GM19193 (cell line): ENCODE measurements around the gene LARP1B.

ENCODE experiments used
- POLR2A ChIP-seq: IDR thresholded peaks from 4 replicates; pipeline ENCODE4 v1.6.1; 2011; ENCODE audit not compliant: insufficient read depth, insufficient read length; ENCODE audit errors: extremely low read depth

The LARP1B gene

DNA sequence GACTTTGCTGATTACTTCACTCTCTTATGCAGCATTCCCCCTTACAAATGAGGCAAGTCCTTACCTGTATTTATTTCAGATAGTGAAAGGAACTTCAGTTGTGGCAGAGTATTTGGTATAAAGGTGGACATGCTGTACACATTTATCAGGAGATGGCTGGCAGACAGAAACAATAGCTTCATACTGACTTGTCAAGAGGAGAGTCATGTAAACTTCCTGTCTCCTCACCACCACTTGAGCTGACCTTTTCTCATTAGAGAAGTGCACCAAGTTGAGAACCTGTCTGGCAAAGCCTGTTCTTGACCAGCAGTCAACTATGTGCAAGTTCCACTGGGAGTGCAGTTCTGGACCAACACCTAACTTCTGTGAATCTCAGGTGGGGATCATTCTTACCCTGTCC, 80.8 kb downstream of the LARP1B start:
- no peak for TF ChIP-seq POLR2A

- TF ChIP-seq POLR2A, result no peak
Measured at GRCh38 chr4:128145727-128146126, 84.6 kb downstream of the LARP1B start.

- TF ChIP-seq POLR2A, result no peak
Measured at GRCh38 chr4:128153800-128154199, 92.7 kb downstream of the LARP1B start.

DNA sequence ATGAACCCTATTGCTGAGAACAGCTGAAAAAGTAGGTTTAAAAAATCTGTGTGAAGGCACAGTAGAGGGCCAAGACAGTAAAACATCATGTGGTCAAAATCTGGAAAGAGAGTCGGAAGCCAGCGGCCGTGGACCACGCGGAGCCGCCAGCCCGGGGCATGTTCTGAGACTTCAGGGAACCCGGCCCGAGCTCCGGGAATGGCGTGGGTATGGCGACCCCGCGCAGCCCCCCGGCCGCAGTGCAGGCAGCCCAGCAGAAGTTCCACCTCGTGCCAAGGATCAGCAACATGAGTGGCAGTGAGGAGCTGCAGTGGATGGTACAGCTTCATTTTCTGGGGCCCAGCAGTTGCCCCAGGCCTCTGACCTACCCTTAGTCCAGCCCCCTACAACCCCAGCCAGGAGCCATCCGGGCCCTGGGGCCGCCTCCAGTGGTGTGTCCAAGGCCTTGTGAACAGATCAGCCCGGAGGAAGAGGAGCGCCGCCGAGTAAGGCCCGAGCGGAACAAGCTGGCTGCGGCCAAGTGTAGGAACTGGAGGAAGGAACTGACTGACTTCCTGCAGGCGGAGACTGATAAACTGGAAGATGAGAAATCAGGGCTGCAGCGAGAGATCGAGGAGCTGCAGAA, 94.2 kb downstream of the LARP1B start:
- no peak for TF ChIP-seq POLR2A

- no peak for TF ChIP-seq POLR2A
Measured at GRCh38 chr4:128155874-128156456, 94.9 kb downstream of the LARP1B start.

DNA sequence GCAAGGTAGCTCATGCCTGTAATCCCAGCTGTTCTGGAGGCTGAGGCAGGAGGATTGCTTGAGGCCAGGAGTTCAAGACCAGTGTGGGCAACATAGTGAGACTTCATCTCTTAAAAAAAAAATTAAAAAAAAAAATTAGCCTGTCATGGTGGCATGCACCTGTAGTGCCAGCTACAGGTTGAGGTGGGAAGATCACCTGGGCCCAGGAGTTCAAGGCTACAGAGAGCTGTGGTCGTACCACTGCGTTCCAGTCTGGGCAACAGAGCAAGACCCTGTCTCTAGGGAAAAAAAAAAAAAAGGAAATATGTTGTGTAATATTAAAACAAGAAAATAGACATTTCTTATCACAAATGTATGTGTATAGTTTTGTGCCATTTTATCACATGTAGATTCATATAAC, 97.8 kb downstream of the LARP1B start:
- TF ChIP-seq POLR2A, result no peak

DNA sequence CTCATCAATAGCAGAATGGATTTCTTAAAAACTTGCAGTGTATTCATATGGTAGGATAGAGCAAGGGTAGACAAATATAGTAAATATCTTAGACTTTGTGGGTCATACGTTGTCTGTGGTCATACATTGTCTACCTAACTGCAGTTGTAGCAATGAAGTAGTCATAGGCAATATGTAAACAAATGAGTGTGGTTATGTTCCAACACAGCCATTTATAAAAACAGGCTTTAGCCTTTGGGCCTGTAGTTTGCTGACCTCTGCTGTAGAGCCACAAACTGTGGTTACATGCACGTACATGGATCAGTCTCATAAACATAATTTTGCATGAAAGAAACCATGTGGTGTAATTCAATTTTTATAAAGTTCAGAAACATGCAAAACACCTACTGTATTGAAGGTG, 98.9 kb downstream of the LARP1B start:
- TF ChIP-seq POLR2A, result no peak

GRCh38 chr4:128161138-128161537, 100.0 kb downstream of the LARP1B start:
- no peak for TF ChIP-seq POLR2A

DNA sequence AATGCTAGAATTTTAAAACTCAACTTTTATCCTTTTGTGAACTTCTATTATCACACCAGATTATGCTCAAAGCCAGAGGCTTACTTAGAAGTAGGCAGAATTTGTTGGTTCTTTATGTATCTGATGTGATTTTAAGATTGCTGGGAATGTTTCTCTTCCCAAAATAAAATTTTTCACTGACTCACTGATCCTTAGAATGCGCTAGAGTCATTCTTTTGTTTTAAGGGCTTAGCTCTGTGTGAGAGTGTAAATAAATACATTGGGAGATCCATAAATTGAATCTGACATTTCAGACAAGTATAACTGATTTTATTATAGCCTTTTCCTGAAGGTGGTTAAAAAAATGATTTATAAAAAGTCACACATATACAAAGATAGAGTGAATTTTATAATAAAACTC, 101.3 kb downstream of the LARP1B start:
- no peak for TF ChIP-seq POLR2A

DNA sequence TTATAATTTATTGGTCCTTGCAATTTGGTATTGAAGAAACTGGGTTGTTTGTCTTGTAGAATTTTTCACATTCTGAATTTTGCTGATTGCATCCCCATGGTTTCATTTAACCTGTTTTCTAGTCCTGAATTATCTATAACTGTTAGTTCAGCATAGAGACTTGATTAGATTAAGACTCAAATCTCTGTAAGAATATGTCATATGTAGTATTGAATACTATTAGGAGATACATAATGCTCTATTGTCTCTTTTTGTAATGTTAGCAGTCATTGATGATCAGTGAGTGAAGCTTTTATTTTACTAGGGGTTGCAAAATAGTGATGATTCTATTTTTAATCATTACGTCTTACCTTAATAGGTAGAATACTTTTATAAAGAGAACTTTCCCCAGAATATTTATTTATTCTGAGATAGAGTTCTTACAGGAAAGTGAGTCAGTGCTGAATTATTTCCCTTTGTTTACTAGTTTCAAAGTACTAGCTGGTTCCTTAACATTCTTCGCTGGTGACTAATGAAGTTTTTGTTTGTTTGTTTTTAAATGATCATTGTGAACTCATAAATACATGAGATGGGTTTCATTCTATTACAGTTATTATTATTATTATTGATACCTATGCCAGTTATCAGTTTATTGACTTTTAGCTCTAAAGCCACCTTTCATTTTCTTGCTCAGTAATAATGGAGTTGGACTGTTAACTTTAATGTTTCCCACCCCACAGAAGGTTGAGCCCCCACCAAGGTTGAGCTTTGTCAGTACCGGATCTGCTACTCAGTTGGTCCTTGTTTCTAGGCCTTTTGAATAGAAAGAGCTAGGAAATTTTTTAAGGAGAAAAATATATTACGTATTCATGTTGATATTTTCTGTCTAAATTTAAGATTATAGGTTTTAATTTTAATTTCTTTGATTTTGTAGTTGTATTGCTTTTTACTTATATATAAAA, 102.3 kb downstream of the LARP1B start:
- no peak for TF ChIP-seq POLR2A

GRCh38 chr4:128166982-128167381, 105.9 kb downstream of the LARP1B start:
- no peak for TF ChIP-seq POLR2A

DNA sequence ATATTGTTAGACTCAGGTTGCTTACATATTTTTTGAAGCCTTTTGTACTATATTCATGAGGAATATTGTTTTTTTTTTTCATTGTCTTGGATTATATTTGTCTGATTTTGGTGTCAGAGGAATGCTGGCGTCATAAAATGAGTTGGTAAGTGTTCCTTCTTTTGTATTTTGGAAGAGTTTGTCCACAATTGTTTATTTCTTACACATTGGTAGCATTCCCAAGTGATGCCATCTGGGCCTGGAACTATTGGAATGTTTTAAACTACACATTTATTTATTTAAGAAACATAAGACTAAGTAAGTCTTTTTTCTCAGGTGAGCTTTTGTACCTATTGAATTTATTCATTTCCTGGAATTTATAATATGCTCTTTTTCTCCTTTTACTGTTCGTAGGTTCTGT, 107.6 kb downstream of the LARP1B start:
- TF ChIP-seq POLR2A, result no peak

DNA sequence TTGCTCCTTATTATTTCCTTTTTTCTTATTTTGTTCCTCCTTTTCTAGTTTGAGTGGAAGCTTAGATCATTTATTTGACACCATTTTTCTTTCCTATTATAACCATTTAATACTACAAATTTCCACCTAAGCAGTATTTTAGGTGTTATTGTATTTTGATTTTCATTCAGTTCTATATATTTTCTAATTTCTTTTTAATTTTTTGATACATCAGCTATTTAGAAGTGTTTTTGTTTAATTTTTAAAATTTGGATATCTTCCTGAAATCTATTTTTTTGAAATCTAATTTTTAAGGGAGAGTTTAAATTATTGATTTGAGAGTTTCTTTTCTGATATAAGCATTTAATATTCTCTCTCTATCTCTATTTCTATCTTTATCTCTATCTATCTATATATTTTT, 108.1 kb downstream of the LARP1B start:
- no peak for TF ChIP-seq POLR2A

GRCh38 chr4:128176643-128177042, 115.5 kb downstream of the LARP1B start:
- no peak for TF ChIP-seq POLR2A

- TF ChIP-seq POLR2A, result no peak
Measured at GRCh38 chr4:128177498-128177897, 116.4 kb downstream of the LARP1B start.

- no peak for TF ChIP-seq POLR2A
Measured at GRCh38 chr4:128186623-128187022, 125.5 kb downstream of the LARP1B start.
